Measurements from ENCODE around the gene PGAM1.

Gene PGAM1

GRCh38 chr10:97459111-97459510 is 33.1 kb downstream of the PGAM1 start:
- H3K36me3 ChIP-seq (ENCODE audit: low read length): peaks cover 23% of the 10 kb centered on the region; the same call in 1 of the 2 replicates
- H3K9ac ChIP-seq (ENCODE audit: low read length): no peak overlapping the region
- no peaks in the 10 kb centered on the region for H3K27me3 ChIP-seq (ENCODE audit: low read length)
- H3K4me2 ChIP-seq (ENCODE audit: low read depth, low read length, poor library complexity, severe bottlenecking): no peak overlapping the region
- H3K9me3 ChIP-seq (ENCODE audit: insufficient read depth, low read length): no peaks in the 10 kb centered on the region
- H3K79me2 ChIP-seq (ENCODE audit: insufficient read depth, low read length): no peaks in the 10 kb centered on the region
- no peaks in the 10 kb centered on the region for H4K20me1 ChIP-seq (ENCODE audit: low read depth, low read length)
- H3K9me2 ChIP-seq (replicated peaks; ENCODE audit: insufficient read depth, low read length): no peaks in the 10 kb centered on the region
- H3K27ac ChIP-seq (ENCODE audit: low read depth, low read length): no peak overlapping the region
- peaks cover 6% of the 10 kb centered on the region; the same call in 1 of the 2 replicates for H3F3A ChIP-seq (ENCODE audit: insufficient read depth)
- TF ChIP-seq CTCF (IDR thresholded peaks at IDR 0.05; ENCODE audit: insufficient read depth, low read length, poor library complexity, severe bottlenecking) (no peak), EZH2phosphoT487 (conservative IDR thresholded peaks at IDR 0.05; ENCODE audit: low read length) (no peak)
- H3K4me3 ChIP-seq (ENCODE audit: insufficient read depth, low read length, poor library complexity, severe bottlenecking): no peak overlapping the region
- H2AFZ ChIP-seq (ENCODE audit: low read depth, low read length, severe bottlenecking): no peak overlapping the region

- no peak overlapping the region for H3K9ac ChIP-seq (ENCODE audit: low read length)
- no peaks in the 10 kb centered on the region for H3K27me3 ChIP-seq (ENCODE audit: low read length)
- no peak overlapping the region for H3K4me2 ChIP-seq (ENCODE audit: low read depth, low read length, poor library complexity, severe bottlenecking)
- peaks cover 10% of the 10 kb centered on the region; the same call in 1 of the 2 replicates for H3F3A ChIP-seq (ENCODE audit: insufficient read depth)
- no peak overlapping the region for H2AFZ ChIP-seq (ENCODE audit: low read depth, low read length, severe bottlenecking)
- H3K9me3 ChIP-seq (ENCODE audit: insufficient read depth, low read length): no peaks in the 10 kb centered on the region
- peaks cover 23% of the 10 kb centered on the region; the same call in 1 of the 2 replicates for H3K36me3 ChIP-seq (ENCODE audit: low read length)
- H3K27ac ChIP-seq (ENCODE audit: low read depth, low read length): no peak overlapping the region
- H3K79me2 ChIP-seq (ENCODE audit: insufficient read depth, low read length): no peaks in the 10 kb centered on the region
- H3K9me2 ChIP-seq (replicated peaks; ENCODE audit: insufficient read depth, low read length): no peaks in the 10 kb centered on the region
- no peak for TF ChIP-seq CTCF (IDR thresholded peaks at IDR 0.05; ENCODE audit: insufficient read depth, low read length, poor library complexity, severe bottlenecking)
- no peak for TF ChIP-seq EZH2phosphoT487 (conservative IDR thresholded peaks at IDR 0.05; ENCODE audit: low read length)
- no peak overlapping the region for H3K4me3 ChIP-seq (ENCODE audit: insufficient read depth, low read length, poor library complexity, severe bottlenecking)
- H4K20me1 ChIP-seq (ENCODE audit: low read depth, low read length): no peaks in the 10 kb centered on the region
Measured at GRCh38 chr10:97459933-97460332, 33.9 kb downstream of the PGAM1 start.

DNA sequence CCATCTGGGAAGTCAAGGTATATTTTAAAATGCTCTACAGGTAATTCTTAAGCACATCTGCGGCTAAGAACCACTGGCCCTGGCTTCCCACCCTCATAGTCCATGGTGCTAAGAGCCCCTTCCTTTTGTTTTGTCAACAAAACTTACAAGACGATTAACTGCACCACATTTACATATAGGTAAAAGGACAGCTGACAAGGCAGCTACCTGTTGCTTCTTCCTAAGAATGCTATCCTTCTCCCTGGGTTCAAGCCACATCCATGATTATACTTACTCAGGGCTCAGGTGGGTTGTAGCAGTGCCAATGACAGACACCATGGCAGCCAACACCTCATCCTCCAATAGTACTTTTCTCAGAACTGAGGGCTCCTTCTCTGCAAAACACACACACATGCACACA is 36.3 kb downstream of the PGAM1 start:
- no peaks in the 10 kb centered on the region for H3K79me2 ChIP-seq (ENCODE audit: insufficient read depth, low read length)
- peaks cover 23% of the 10 kb centered on the region; the same call in 1 of the 2 replicates for H3K36me3 ChIP-seq (ENCODE audit: low read length)
- H3K9me3 ChIP-seq (ENCODE audit: insufficient read depth, low read length): no peaks in the 10 kb centered on the region
- no peak overlapping the region for H3K4me2 ChIP-seq (ENCODE audit: low read depth, low read length, poor library complexity, severe bottlenecking)
- H4K20me1 ChIP-seq (ENCODE audit: low read depth, low read length): no peaks in the 10 kb centered on the region
- no peak overlapping the region for H3K4me3 ChIP-seq (ENCODE audit: insufficient read depth, low read length, poor library complexity, severe bottlenecking)
- no peaks in the 10 kb centered on the region for H3K9me2 ChIP-seq (replicated peaks; ENCODE audit: insufficient read depth, low read length)
- no peak overlapping the region for H2AFZ ChIP-seq (ENCODE audit: low read depth, low read length, severe bottlenecking)
- H3K27ac ChIP-seq (ENCODE audit: low read depth, low read length): no peak overlapping the region
- TF ChIP-seq CTCF (IDR thresholded peaks at IDR 0.05; ENCODE audit: insufficient read depth, low read length, poor library complexity, severe bottlenecking): no peak
- peaks cover 10% of the 10 kb centered on the region; the same call in 1 of the 2 replicates for H3F3A ChIP-seq (ENCODE audit: insufficient read depth)
- H3K27me3 ChIP-seq (ENCODE audit: low read length): no peaks in the 10 kb centered on the region
- H3K9ac ChIP-seq (ENCODE audit: low read length): no peak overlapping the region

Measured in SU-DHL-6 (cell line).